Kidney (tissue), 14 donors: ENCODE data around the gene NBL1. TPM values are rescaled to one million over a fixed set of nuclear protein-coding genes. Genes with fewer than 3 reads are reported as not detected.

Experiments
- DNase-seq, 5 donors: peaks; one replicate each; pipeline ENCODE4 v3.0.0-alpha.2; 2013 to 2020
- FAIRE-seq: peaks from 2 replicates; lab custom pipeline; 2012; peaks lifted over from hg19 to GRCh38; lab: Jason Lieb, UNC
- H3K27ac ChIP-seq, 2 donors: one replicate each; pipeline ENCODE4 v1.7.0; 2013; ENCODE audit warnings: low read depth in 2 of 2, low read length in 2 of 2, inconsistent platforms in 1 of 2
- H3K27me3 ChIP-seq: one replicate; pipeline ENCODE4 v1.7.1; 2013; ENCODE audit warnings: low read length, inconsistent platforms; ENCODE audit not compliant: control insufficient read depth, insufficient read depth
- H3K36me3 ChIP-seq, 3 donors: one replicate each; pipeline versions ENCODE4 v1.7.0 to v1.7.1; 2013; ENCODE audit warnings: low read length in 3 of 3, control low read depth in 1 of 3, inconsistent platforms in 1 of 3; ENCODE audit not compliant: insufficient read depth in 3 of 3, control insufficient read depth in 2 of 3
- H3K4me1 ChIP-seq, 3 donors: one replicate each; pipeline versions ENCODE4 v1.7.0 to v1.7.1; 2013; ENCODE audit warnings: low read length in 3 of 3, inconsistent platforms in 1 of 3, low read depth in 1 of 3; ENCODE audit not compliant: control insufficient read depth in 2 of 3, insufficient read depth in 2 of 3
- H3K4me3 ChIP-seq, 3 donors: one replicate each; pipeline versions ENCODE4 v1.7.0 to v1.8.1; 2013; ENCODE audit warnings: low read length in 3 of 3, control low read depth in 1 of 3, inconsistent platforms in 1 of 3
- H3K9ac ChIP-seq, 3 donors: one replicate each; pipeline versions ENCODE4 v1.7.0 to v1.7.1; 2013; ENCODE audit warnings: low read length in 3 of 3, control low read depth in 1 of 3, inconsistent platforms in 1 of 3
- H3K9me3 ChIP-seq, 3 donors: one replicate each; pipeline versions ENCODE4 v1.7.0 to v1.7.1; 2013; ENCODE audit warnings: low read length in 3 of 3, control low read depth in 1 of 3, inconsistent platforms in 1 of 3; ENCODE audit not compliant: control insufficient read depth in 2 of 3, insufficient read depth in 1 of 3
- intact Hi-C: fragments of 100-400 bp; cut with DNase I; formaldehyde crosslinking; loops from one replicate; pipeline ENCODE4 v1.11.1; 2022
- polyA plus RNA-seq: library from polyadenylated mRNA; stranded (reverse); fragments of 350-450 nt; fragmentation: Illumina TruSeq; extraction: RNeasy Lipid Tissue Mini Kit (QIAGEN cat#74804); gene quantifications from one replicate; pipeline ENCODE4 v1.2.3, GENCODE V29; 2014; ENCODE audit warnings: low read depth, low replicate concordance; ENCODE audit not compliant: insufficient read depth
- total RNA-seq: library from RNA; stranded (reverse); fragmentation: NEBNext Ultra II Directional; extraction: Animal tissue kit (Norgen Biotek cat#: 25700); gene quantifications from one replicate; pipeline ENCODE4 v1.2.1, GENCODE V29; 2021
- TF ChIP-seq, protein P1 (sequence below): IDR thresholded peaks from 3 replicates; pipeline ENCODE4 v1.5.1; 2012; ENCODE audit warnings: mild to moderate bottlenecking, moderate library complexity, borderline replicate concordance; ENCODE audit not compliant: insufficient read depth; ENCODE audit errors: extremely low read depth
- donor health status: control.
- donor health status: control.
- donor health status: control.
- donor health status: control.
- donor health status: control.
- donor health status: DM: yes; HTN: yes; CAD: no.
- donor health status: Normal renal cell carcinoma (clear cell type).

The NBL1 gene
- total and polyA plus RNA-seq, 2 donors from 2014 or later, result 47.4 to 141 TPM

DNA sequence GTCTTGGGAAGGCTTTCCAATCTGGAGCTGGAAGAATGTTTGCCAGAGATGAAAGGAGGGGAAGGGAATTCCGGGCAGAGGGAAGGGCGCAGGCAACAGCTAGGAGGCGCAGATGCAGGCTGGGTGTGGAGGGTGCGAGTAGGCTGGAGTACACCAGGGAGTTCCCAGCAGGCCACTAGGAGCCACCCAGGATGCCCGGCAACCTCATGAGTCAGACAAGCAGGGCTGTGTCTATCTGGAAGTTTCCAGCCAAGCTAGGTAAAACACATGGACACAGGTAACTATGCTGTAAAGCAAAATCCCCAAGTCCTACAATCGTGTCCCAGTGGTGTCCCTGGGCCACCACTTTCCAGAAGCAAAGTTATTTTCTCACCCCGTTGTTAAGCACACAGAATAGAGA lies 990 bp upstream of the NBL1 start:
- H3K4me3 ChIP-seq, result peak overlapping the region in 1 of 3 donors; percentile 54

DNA sequence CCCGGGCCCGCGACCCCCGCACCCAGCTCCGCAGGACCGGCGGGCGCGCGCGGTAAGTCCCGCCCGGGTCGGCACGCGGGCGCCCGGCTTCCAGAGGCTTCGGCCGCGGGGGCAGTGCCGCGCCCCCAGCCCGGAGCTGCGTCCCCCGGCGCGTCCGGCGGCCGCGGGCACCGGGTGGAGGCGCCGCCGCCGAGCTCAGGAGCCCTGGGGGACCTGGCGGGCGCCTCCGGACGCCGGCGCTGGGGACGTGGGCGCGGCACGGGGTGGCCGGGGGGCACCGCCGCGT lies 227 bp downstream of the NBL1 start:
- no peak for DNase-seq
- TF ChIP-seq, protein P1, sequence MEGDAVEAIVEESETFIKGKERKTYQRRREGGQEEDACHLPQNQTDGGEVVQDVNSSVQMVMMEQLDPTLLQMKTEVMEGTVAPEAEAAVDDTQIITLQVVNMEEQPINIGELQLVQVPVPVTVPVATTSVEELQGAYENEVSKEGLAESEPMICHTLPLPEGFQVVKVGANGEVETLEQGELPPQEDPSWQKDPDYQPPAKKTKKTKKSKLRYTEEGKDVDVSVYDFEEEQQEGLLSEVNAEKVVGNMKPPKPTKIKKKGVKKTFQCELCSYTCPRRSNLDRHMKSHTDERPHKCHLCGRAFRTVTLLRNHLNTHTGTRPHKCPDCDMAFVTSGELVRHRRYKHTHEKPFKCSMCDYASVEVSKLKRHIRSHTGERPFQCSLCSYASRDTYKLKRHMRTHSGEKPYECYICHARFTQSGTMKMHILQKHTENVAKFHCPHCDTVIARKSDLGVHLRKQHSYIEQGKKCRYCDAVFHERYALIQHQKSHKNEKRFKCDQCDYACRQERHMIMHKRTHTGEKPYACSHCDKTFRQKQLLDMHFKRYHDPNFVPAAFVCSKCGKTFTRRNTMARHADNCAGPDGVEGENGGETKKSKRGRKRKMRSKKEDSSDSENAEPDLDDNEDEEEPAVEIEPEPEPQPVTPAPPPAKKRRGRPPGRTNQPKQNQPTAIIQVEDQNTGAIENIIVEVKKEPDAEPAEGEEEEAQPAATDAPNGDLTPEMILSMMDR, result no peak
- Histone ChIP-seq H3K36me3 (no peaks in the 10 kb centered on the region), H3K27me3 (no peaks in the 10 kb centered on the region), H3K27ac (peak overlapping the region in 1 of 2 donors; percentile 9), H3K4me3 (peak overlapping the region in 1 of 3 donors; percentile 67), H3K4me1 (peaks cover 0 to 20% (median 11%) of the 10 kb centered on the region in 3 donors), H3K9ac (no peak overlapping the region), H3K9me3 (no peaks in the 10 kb centered on the region)
- FAIRE-seq, result no peak
- intact Hi-C loops, result loop anchor here (10.0 kb wide), 1 partner anchor 160 kb away; the partner anchor contains the start of gene CAPZB

More for the DNA sequence above, 990 bp upstream of the NBL1 start:
- no peaks in the 10 kb centered on the region for H3K27me3 ChIP-seq
- H3K36me3 ChIP-seq, result no peaks in the 10 kb centered on the region
- no peak overlapping the region for H3K9ac ChIP-seq
- H3K27ac ChIP-seq, result no peak overlapping the region
- H3K9me3 ChIP-seq, result no peaks in the 10 kb centered on the region
- intact Hi-C loops, result loop anchor here (10.0 kb wide), 1 partner anchor 158 kb away; the partner anchor contains the start of gene CAPZB
- FAIRE-seq, result no peak
- H3K4me1 ChIP-seq, result peaks cover 0 to 20% (median 11%) of the 10 kb centered on the region in 3 donors
- no peak for DNase-seq
- TF ChIP-seq, protein P1, result no peak

- FAIRE-seq, result no peak
- intact Hi-C loops, result loop anchor here (10.0 kb wide), 1 partner anchor 160 kb away; the partner anchor contains the start of gene CAPZB
Observed at GRCh38 chr1:19644681-19645410, 735 bp downstream of the NBL1 start.

More at GRCh38 chr1:19644681-19645410, 735 bp downstream of the NBL1 start:
- no peaks in the 10 kb centered on the region for H3K36me3 ChIP-seq
- DNase-seq, result peak; percentile 56 to 83 (median 67)
- no peaks in the 10 kb centered on the region for H3K9me3 ChIP-seq
- peak overlapping the region; percentile 34 to 67 (median 56) for H3K4me3 ChIP-seq
- TF ChIP-seq, protein P1, result no peak
- peak overlapping the region; percentile 8 to 84 (median 40) for H3K9ac ChIP-seq
- no peaks in the 10 kb centered on the region for H3K27me3 ChIP-seq
- H3K4me1 ChIP-seq, result peaks cover 0 to 20% (median 11%) of the 10 kb centered on the region in 3 donors
- peak overlapping the region; percentile 9 to 32 for H3K27ac ChIP-seq
